AG09319 (cell line): ENCODE results near the gene FIBIN.

Experiments used
- DNase-seq: peaks from one replicate; pipeline ENCODE4 v3.0.0-alpha.2; 2010; ENCODE audit warnings: low read depth; ENCODE audit errors: extremely low read depth
- TF ChIP-seq, protein P1 (sequence below): IDR thresholded peaks from 2 replicates; pipeline ENCODE4 v1.5.1; 2011; ENCODE audit warnings: low read depth, mild to moderate bottlenecking, inconsistent platforms, low read length, moderate library complexity

The FIBIN gene

GRCh38 chr11:27011560-27012233, 17.8 kb downstream of the FIBIN start:
- no peak for DNase-seq
- TF ChIP-seq, protein P1, sequence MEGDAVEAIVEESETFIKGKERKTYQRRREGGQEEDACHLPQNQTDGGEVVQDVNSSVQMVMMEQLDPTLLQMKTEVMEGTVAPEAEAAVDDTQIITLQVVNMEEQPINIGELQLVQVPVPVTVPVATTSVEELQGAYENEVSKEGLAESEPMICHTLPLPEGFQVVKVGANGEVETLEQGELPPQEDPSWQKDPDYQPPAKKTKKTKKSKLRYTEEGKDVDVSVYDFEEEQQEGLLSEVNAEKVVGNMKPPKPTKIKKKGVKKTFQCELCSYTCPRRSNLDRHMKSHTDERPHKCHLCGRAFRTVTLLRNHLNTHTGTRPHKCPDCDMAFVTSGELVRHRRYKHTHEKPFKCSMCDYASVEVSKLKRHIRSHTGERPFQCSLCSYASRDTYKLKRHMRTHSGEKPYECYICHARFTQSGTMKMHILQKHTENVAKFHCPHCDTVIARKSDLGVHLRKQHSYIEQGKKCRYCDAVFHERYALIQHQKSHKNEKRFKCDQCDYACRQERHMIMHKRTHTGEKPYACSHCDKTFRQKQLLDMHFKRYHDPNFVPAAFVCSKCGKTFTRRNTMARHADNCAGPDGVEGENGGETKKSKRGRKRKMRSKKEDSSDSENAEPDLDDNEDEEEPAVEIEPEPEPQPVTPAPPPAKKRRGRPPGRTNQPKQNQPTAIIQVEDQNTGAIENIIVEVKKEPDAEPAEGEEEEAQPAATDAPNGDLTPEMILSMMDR: no peak

GRCh38 chr11:27012234-27012921, 18.5 kb downstream of the FIBIN start:
- TF ChIP-seq, protein P1: no peak
- peak; percentile 24 for DNase-seq

DNA sequence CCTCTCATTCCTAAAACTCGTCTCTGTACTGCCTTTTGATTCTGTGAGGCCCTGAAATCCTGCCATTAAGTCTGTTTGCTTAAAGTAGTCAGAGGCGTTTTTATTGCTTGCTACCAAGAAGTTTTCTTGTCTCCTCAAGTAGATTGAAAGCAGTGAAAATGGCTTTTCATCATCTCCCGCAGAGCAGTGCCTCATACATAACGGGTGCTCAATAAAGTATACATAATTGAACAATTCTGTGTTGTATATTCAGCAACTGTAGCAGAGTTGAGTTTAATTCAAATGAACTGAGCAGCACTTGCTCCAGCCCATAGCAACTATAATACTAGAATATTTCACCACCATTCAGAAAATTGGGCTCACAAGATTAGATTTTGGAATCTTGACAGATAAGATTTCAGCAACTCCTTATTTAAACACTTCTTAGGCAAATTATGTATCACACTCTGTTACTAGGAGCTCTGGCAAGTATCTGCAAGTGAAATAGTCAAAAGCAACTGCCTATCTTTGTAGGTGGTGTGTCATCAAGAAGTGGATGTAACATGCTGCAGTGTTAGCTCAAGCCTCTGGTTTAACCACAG, 20.0 kb downstream of the FIBIN start:
- no peak for DNase-seq
- TF ChIP-seq, protein P1: no peak

DNA sequence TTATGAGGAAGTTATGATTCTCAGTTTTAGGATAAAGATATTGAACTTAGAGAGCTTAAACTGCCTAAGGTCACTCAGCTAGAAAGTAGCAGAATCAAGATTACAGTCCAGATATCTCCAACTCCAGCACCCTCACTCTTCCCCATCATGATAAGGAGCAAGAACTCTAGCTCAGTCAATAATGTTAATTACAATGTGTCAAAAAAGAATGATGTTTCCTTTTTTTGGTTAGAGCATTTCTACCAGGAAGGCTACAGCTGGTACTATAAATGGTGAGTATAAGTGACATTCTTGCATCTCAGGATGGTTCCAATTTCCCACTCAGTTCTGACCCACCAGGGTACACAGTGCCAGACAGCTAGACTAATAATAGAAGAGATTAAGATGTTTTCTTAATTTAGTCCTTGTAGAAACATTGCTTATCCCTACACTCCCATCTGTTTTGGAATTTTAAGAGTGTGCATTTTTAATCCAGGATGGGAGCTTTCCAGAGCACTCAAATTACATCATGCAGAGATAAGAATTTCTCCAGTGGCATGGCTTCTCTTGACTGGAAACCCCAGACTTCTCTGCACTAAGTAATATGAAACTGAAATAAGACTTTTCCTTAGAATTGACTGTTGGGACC, 25.1 kb downstream of the FIBIN start:
- TF ChIP-seq, protein P1: no peak
- DNase-seq: no peak

- DNase-seq: no peak
These were observed 26.8 kb downstream of the FIBIN start for GRCh38 chr11:27020751-27021150.

GRCh38 chr11:27022659-27023251, 28.8 kb downstream of the FIBIN start:
- TF ChIP-seq, protein P1: no peak
- no peak for DNase-seq

More at GRCh38 chr11:27020751-27021150, 26.8 kb downstream of the FIBIN start:
- TF ChIP-seq, protein P1: no peak
